HepG2 (cell line): ENCODE measurements around the gene TRAIP. TPM values are rescaled to one million over a fixed set of nuclear protein-coding genes. Genes with fewer than 3 reads are reported as not detected.
A peak's percentile ranks its signal among the peaks of the same experiment; 100 is the strongest.

Experiments
- ATAC-seq: fragments of 200-7000 bp; cut with Tn5 transposase; 3 replicates; pipeline ENCODE4 v1.9.1; 2020; ENCODE audit warnings: mild to moderate bottlenecking, moderate library complexity
- BruUV-seq: library from RNA; stranded (reverse); fragments of 400-500 nt; replicated peaks from 2 replicates; lab custom pipeline; 2021; lab: Mats Ljungman, UMichigan
- CTCF ChIA-PET: fragments of 300-600 bp; formaldehyde crosslinking; extraction: SDS; loops from one replicate; lab custom pipeline; 2021; ENCODE audit warnings: low total read pairs, inconsistent platforms, low intra/inter-chr PET ratio; lab: Yijun Ruan, JAX
- POLR2A ChIA-PET: fragments of 350-600 bp; sonication (Branson Sonifier 250); formaldehyde crosslinking; loops from one replicate; lab custom pipeline; 2020; ENCODE audit warnings: antibody characterized with exemption, inconsistent platforms; lab: Yijun Ruan, JAX
- DNase-seq: peaks from one replicate; pipeline ENCODE4 v3.0.0-alpha.2; 2015; ENCODE audit warnings: low spot score
- FAIRE-seq: peaks from 3 replicates; lab custom pipeline; 2011; peaks lifted over from hg19 to GRCh38; lab: Jason Lieb, UNC
- H2AFZ ChIP-seq: one replicate; pipeline ENCODE4 v1.6.1; 2011; ENCODE audit warnings: low read length, inconsistent platforms
- H3K27ac ChIP-seq: fragments of 300-600 bp; 3 replicates; pipeline ENCODE4 v1.8.0; 2011; ENCODE audit warnings: mixed run types, mild to moderate bottlenecking, mixed read lengths, low read length, inconsistent platforms; ENCODE audit not compliant: insufficient read depth; ENCODE audit errors: extremely low read length
- H3K27me3 ChIP-seq, 2 experiments: fragments of 200-600 bp in 1 of 2; 2 replicates in 1 of 2; 3 replicates in 1 of 2; pipeline versions ENCODE4 v1.6.0 to v1.8.0; 2011; ENCODE audit warnings: low read length in 2 of 2, mild to moderate bottlenecking in 2 of 2, moderate library complexity in 2 of 2, inconsistent platforms in 1 of 2; ENCODE audit not compliant: insufficient read depth in 2 of 2, control insufficient read depth in 1 of 2
- H3K36me3 ChIP-seq, 2 experiments: fragments of 200-600 bp in 1 of 2; replicated peaks in 1 of 2; 2 replicates in 1 of 2; 3 replicates in 1 of 2; pipeline versions ENCODE4 v1.5.1 to v1.8.0; 2011; ENCODE audit warnings: low read length in 2 of 2, inconsistent platforms in 1 of 2; ENCODE audit not compliant: insufficient read depth in 2 of 2, control insufficient read depth in 1 of 2
- H3K4me1 ChIP-seq: 2 replicates; pipeline ENCODE4 v1.5.1; 2012; ENCODE audit warnings: low read length, inconsistent platforms; ENCODE audit not compliant: insufficient read depth
- H3K4me2 ChIP-seq: 2 replicates; pipeline ENCODE4 v1.6.0; 2011; ENCODE audit warnings: low read depth, low read length, inconsistent platforms
- H3K4me3 ChIP-seq, 3 experiments: fragments of 200-600 bp in 1 of 3; sonication (generic), shearing (Covaris generic) in 1 of 3; replicated peaks in 1 of 3; 2 replicates each; pipeline ENCODE4 v1.5.1; 2011 to 2016; ENCODE audit warnings: low read length in 3 of 3, inconsistent platforms in 2 of 3, low read depth in 2 of 3, mild to moderate bottlenecking in 2 of 3, control low read depth in 1 of 3, mixed read lengths in 1 of 3; ENCODE audit not compliant: insufficient read depth in 1 of 3
- H3K79me2 ChIP-seq: one replicate; pipeline ENCODE4 v1.6.1; 2011; ENCODE audit warnings: low read length, inconsistent platforms; ENCODE audit not compliant: insufficient read depth
- H3K9ac ChIP-seq: 2 replicates; pipeline ENCODE4 v1.6.0; 2011; ENCODE audit warnings: mild to moderate bottlenecking, low read depth, low read length, inconsistent platforms; ENCODE audit not compliant: insufficient read depth
- H3K9me3 ChIP-seq: 2 replicates; pipeline ENCODE4 v1.5.1; 2012; ENCODE audit warnings: mild to moderate bottlenecking, low read length
- H4K20me1 ChIP-seq: 2 replicates; pipeline ENCODE4 v1.6.0; 2011; ENCODE audit warnings: inconsistent platforms, mild to moderate bottlenecking, low read length, moderate library complexity; ENCODE audit not compliant: insufficient read depth
- EP300 ChIP-seq, 3 experiments: sonication (generic) in 1 of 3; formaldehyde crosslinking in 1 of 3; IDR thresholded peaks; 2 replicates each; pipeline versions ENCODE4 v1.5.1 to v1.6.1; 2011 to 2020; ENCODE audit warnings: low read depth in 2 of 3, low read length in 2 of 3, borderline replicate concordance in 1 of 3, improper control_type of control experiment in 1 of 3, mild to moderate bottlenecking in 1 of 3, missing genetic modification reagents in 1 of 3, moderate library complexity in 1 of 3
- GATA4 ChIP-seq: sonication (generic); IDR thresholded peaks from 2 replicates; pipeline ENCODE4 v1.6.1; 2016; ENCODE audit warnings: antibody characterized with exemption, low read depth, borderline replicate concordance
- GLI4 ChIP-seq: sonication (generic); formaldehyde crosslinking; IDR thresholded peaks from 2 replicates; pipeline ENCODE4 v1.5.1; 2020; ENCODE audit warnings: missing genetic modification reagents, mild to moderate bottlenecking, moderate library complexity, borderline replicate concordance
- TBX3 ChIP-seq: fragments of 450-650 bp; IDR thresholded peaks from 2 replicates; pipeline ENCODE4 v1.6.1; 2017; ENCODE audit warnings: antibody characterized with exemption, mild to moderate bottlenecking, inconsistent platforms, borderline replicate concordance
- TP53 ChIP-seq: sonication (generic); formaldehyde crosslinking; conservative IDR thresholded peaks from 2 replicates; pipeline ENCODE4 v1.4.0; 2020; ENCODE audit warnings: missing genetic modification reagents
- YEATS2 ChIP-seq: sonication (generic); formaldehyde crosslinking; IDR thresholded peaks from 2 replicates; pipeline ENCODE4 v1.4.0; 2020; ENCODE audit warnings: missing genetic modification reagents, borderline replicate concordance
- ZBTB38 ChIP-seq: sonication (generic); formaldehyde crosslinking; IDR thresholded peaks from 2 replicates; pipeline ENCODE4 v1.5.1; 2020; ENCODE audit warnings: mild to moderate bottlenecking, missing genetic modification reagents
- ZNF333 ChIP-seq: sonication (generic); formaldehyde crosslinking; IDR thresholded peaks from 2 replicates; pipeline ENCODE4 v1.4.0; 2020; ENCODE audit warnings: mild to moderate bottlenecking, missing genetic modification reagents, borderline replicate concordance
- ZNF510 ChIP-seq: sonication (generic); formaldehyde crosslinking; IDR thresholded peaks from 2 replicates; pipeline ENCODE4 v1.4.0; 2020; ENCODE audit warnings: low read depth, mild to moderate bottlenecking, missing genetic modification reagents
- ZNF569 ChIP-seq: sonication (generic); formaldehyde crosslinking; IDR thresholded peaks from 2 replicates; pipeline ENCODE4 v1.5.0; 2020; ENCODE audit warnings: mild to moderate bottlenecking, missing genetic modification reagents, moderate library complexity, borderline replicate concordance
- ZSCAN20 ChIP-seq: sonication (generic); formaldehyde crosslinking; IDR thresholded peaks from 2 replicates; pipeline ENCODE4 v1.4.0; 2020; ENCODE audit warnings: missing genetic modification reagents, mild to moderate bottlenecking, borderline replicate concordance
- WGBS: methylation state at CpG from one replicate; pipeline ENCODE4 v1.1.6; 2017; ENCODE audit warnings: low lambda C conversion rate; 5-methylcytosine and 5-hydroxymethylcytosine counted together
- in situ Hi-C: cut with HindIII; loops from 2 replicates; pipeline ENCODE4 v1.10.0; 2017; ENCODE audit warnings: low pct_unique_long_range_greater_than_20kb; ENCODE audit not compliant: extremely low pct_ligation_motif_present
- intact Hi-C: fragments of 100-400 bp; cut with micrococcal nuclease; formaldehyde crosslinking; loops from one replicate; pipeline ENCODE4 v1.10.0; 2022; ENCODE audit not compliant: unreplicated experiment
- polyA plus RNA-seq, 8 experiments: library from polyadenylated mRNA; depleted of rRNA in 3 of 8; stranded (reverse) in 7 of 8; unstranded in 1 of 8; fragments of >200 nt; fragmentation: Illumina TruSeq in 4 of 8; extraction: Trizol in 4 of 8; gene quantifications; 2 replicates each; pipeline versions ENCODE4 v1.2.1 to v1.2.3, GENCODE V29; 2011 to 2016; ENCODE audit warnings: low read depth in 4 of 8, missing spikeins in 1 of 8, mixed read lengths in 1 of 8; ENCODE audit not compliant: insufficient read depth in 1 of 8
- total RNA-seq, 5 experiments: library from RNA; depleted of rRNA; stranded (reverse); fragments of >200 nt; fragmentation: Illumina TruSeq; extraction: Trizol; gene quantifications; 2 replicates each; pipeline ENCODE4 v1.2.3, GENCODE V29; 2016; ENCODE audit warnings: low read depth in 1 of 5
- TF ChIP-seq, protein P1 (sequence below): fragments of 450-650 bp; IDR thresholded peaks from 2 replicates; pipeline ENCODE4 v1.6.1; 2016
- TF ChIP-seq, protein P2 (sequence below), 2 experiments: fragments of 450-650 bp in 1 of 2; sonication (generic) in 1 of 2; formaldehyde crosslinking; IDR thresholded peaks; 2 replicates each; pipeline versions ENCODE4 v1.5.0 to v1.8.0; 2020 to 2022; ENCODE audit warnings: mild to moderate bottlenecking in 1 of 2, missing genetic modification reagents in 1 of 2

Gene TRAIP
- total and polyA plus RNA-seq, 2 of the 13 experiments (the other 11 are each of a cell fraction or from before 2014, with no cell fraction given): 13.9 to 23.9 TPM

DNA sequence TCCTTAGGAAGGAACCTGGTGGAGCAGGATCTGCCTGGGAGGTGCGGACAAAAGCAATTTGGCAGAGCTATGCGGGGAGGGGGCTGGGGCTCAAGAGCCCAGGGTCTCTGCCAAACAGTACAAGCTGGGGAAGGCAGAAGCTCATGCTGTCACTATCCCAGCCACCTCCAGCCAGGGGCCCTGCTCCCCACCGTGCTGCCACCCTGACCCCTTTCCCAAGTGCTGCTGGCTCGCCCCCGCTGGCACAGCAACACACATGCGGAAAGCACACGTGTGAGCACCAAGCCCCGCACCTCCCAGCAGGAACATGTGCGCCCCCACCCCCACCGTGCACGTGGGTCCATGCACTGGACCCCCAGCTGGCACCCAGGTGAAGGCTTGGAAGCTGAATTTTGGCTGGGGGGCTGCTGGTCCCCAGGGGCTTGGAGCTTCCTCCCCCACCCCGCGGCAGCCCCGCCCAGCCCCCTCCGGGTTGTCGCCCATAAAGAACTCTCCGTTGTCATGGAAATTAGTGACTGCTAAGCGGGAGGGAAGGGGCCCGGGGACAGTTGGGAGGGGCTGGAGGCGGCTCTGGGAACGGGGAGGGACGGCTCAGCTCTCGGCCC, 12.6 kb upstream of the TRAIP start:
- Histone ChIP-seq H2AFZ (no peak overlapping the region), H3K4me1 (peaks cover 28% of the 10 kb centered on the region), H3K4me3 (peak overlapping the region; percentile 25 to 58 (median 42); a peak in 4 of 6 replicates), H3K27ac (no peak overlapping the region), H3K36me3 (no peaks in the 10 kb centered on the region)
- in situ Hi-C loops (no loop called here), intact Hi-C loops (no loop called here)
- BruUV-seq: no TSS peak
- TF ChIP-seq, protein P1, sequence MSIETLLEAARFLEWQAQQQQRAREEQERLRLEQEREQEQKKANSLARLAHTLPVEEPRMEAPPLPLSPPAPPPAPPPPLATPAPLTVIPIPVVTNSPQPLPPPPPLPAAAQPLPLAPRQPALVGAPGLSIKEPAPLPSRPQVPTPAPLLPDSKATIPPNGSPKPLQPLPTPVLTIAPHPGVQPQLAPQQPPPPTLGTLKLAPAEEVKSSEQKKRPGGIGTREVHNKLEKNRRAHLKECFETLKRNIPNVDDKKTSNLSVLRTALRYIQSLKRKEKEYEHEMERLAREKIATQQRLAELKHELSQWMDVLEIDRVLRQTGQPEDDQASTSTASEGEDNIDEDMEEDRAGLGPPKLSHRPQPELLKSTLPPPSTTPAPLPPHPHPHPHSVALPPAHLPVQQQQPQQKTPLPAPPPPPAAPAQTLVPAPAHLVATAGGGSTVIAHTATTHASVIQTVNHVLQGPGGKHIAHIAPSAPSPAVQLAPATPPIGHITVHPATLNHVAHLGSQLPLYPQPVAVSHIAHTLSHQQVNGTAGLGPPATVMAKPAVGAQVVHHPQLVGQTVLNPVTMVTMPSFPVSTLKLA: peak; percentile 83
- TF ChIP-seq GLI4 (CRISPR knock-in tag) (no peak), TBX3 (no peak)
- TF ChIP-seq, all 625 proteins: peak for 1
- ChIA-PET CTCF (no interaction called here), POLR2A (no interaction called here)
- Histone ChIP-seq H4K20me1 (no peaks in the 10 kb centered on the region), H3K27me3 (peaks cover 3 to 64% of the 10 kb centered on the region in 2 experiments; a peak in 4 of 5 replicates), H3K79me2 (no peaks in the 10 kb centered on the region), H3K9me3 (no peaks in the 10 kb centered on the region), H3K9ac (no peak overlapping the region), H3K4me2 (peak overlapping the region; percentile 66)
- 25% methylated on average over 8 of the region's 23 CpGs for WGBS
- FAIRE-seq (no peak), DNase-seq (no peak), ATAC-seq (no peak)

DNA sequence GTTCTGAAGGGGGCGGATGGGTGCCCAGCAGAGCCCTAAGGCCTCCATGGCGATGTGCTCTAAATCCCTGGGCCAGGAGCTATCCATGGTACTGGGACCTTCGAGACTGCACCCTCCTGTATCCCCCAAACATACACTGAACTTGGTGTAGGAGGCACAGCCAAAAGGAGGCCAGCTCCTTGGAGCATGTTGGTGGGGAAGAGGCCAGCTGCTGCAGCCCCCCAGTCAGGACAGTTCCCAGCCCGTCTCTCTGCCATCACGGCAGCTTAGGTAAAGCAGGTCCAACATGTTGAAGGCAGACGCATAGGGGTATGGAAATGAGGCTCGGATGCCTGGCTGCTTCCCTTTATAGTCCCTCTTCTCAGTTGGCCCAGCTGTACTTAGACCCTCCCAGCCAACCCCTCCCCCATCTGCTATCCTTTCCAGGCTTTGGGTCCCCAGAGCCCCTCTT, 11.5 kb upstream of the TRAIP start:
- peak; percentile 32 for ATAC-seq
- CTCF ChIA-PET: no interaction called here
- Histone ChIP-seq H2AFZ (no peak overlapping the region), H3K4me3 (no peak overlapping the region), H3K4me1 (peaks cover 18% of the 10 kb centered on the region), H3K79me2 (no peaks in the 10 kb centered on the region), H3K9me3 (no peaks in the 10 kb centered on the region), H3K36me3 (no peaks in the 10 kb centered on the region), H3K9ac (no peak overlapping the region), H3K4me2 (no peak overlapping the region), H3K27ac (no peak overlapping the region), H4K20me1 (no peaks in the 10 kb centered on the region), H3K27me3 (peaks cover 3 to 70% of the 10 kb centered on the region in 2 experiments; a peak in 4 of 5 replicates)
- intact Hi-C loops: no loop called here
- in situ Hi-C loops: no loop called here
- POLR2A ChIA-PET: interaction anchor here (0.6 to 1.0 kb wide), 2 partner anchors 10 to 34 kb away, joined by 3 read pairs; no protein-coding TSS in a partner anchor
- peak; percentile 27 for DNase-seq
- 38% methylated on average over 3 of the region's 7 CpGs for WGBS
- no peak for FAIRE-seq
- no TSS peak for BruUV-seq
- TF ChIP-seq ZSCAN20 (CRISPR knock-in tag): no peak
- no peak for TF ChIP-seq ZNF510
- no peak for TF ChIP-seq EP300 (IDR thresholded peaks at IDR 0.05; ENCODE audit: low read depth in 2 of 2, low read length in 2 of 2)
- no peak for TF ChIP-seq EP300 (CRISPR knock-in tag; IDR thresholded peaks at IDR 0.05; ENCODE audit: borderline replicate concordance)
- TF ChIP-seq ZNF333 (CRISPR knock-in tag): peak; percentile 33; the same call in 1 of the 2 replicates
- TF ChIP-seq, protein P2, sequence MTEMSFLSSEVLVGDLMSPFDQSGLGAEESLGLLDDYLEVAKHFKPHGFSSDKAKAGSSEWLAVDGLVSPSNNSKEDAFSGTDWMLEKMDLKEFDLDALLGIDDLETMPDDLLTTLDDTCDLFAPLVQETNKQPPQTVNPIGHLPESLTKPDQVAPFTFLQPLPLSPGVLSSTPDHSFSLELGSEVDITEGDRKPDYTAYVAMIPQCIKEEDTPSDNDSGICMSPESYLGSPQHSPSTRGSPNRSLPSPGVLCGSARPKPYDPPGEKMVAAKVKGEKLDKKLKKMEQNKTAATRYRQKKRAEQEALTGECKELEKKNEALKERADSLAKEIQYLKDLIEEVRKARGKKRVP (CRISPR knock-in tag; IDR thresholded peaks at IDR 0.05): no peak
- TF ChIP-seq ZBTB38: no peak
- no peak for TF ChIP-seq ZNF569 (CRISPR knock-in tag)
- TF ChIP-seq YEATS2: no peak
- no peak for TF ChIP-seq GATA4
- TF ChIP-seq TP53 (CRISPR knock-in tag): no peak
